ENCODE measurements around the gene GPR158.

GPR158 gene

GRCh38 chr10:25278180-25278579, 103.4 kb downstream of the GPR158 start:
- no peaks in the 10 kb centered on the region for H3K79me2 ChIP-seq (ENCODE audit: insufficient read depth, low read depth)
- no peaks in the 10 kb centered on the region for H3K36me3 ChIP-seq (ENCODE audit: insufficient read depth)
- no peak for TF ChIP-seq CTCF (conservative IDR thresholded peaks at IDR 0.05; ENCODE audit: low read depth, low read length)
- H3K4me3 ChIP-seq (IDR thresholded peaks at IDR 0.05; ENCODE audit: insufficient read depth, low read depth, low read length): no peak overlapping the region
- no peak overlapping the region for H3K27ac ChIP-seq
- H3K4me1 ChIP-seq (ENCODE audit: low read depth, poor library complexity, severe bottlenecking): no peaks in the 10 kb centered on the region
- H3K9ac ChIP-seq: no peak overlapping the region
- no peak overlapping the region for H3K4me2 ChIP-seq
- no peak overlapping the region for H2AFZ ChIP-seq (ENCODE audit: low read depth)
- no peaks in the 10 kb centered on the region for H4K20me1 ChIP-seq (ENCODE audit: insufficient read depth)
- no peaks in the 10 kb centered on the region for H3K27me3 ChIP-seq (ENCODE audit: insufficient read depth, low read depth)

GRCh38 chr10:25280076-25280475, 105.3 kb downstream of the GPR158 start:
- Histone ChIP-seq H2AFZ (ENCODE audit: low read depth) (no peak overlapping the region), H3K27ac (no peak overlapping the region), H3K9ac (no peak overlapping the region), H4K20me1 (ENCODE audit: insufficient read depth) (no peaks in the 10 kb centered on the region), H3K4me2 (no peak overlapping the region), H3K4me1 (ENCODE audit: low read depth, poor library complexity, severe bottlenecking) (no peaks in the 10 kb centered on the region), H3K36me3 (ENCODE audit: insufficient read depth) (no peaks in the 10 kb centered on the region), H3K79me2 (ENCODE audit: insufficient read depth, low read depth) (no peaks in the 10 kb centered on the region), H3K4me3 (IDR thresholded peaks at IDR 0.05; ENCODE audit: insufficient read depth, low read depth, low read length) (no peak overlapping the region), H3K27me3 (ENCODE audit: insufficient read depth, low read depth) (no peaks in the 10 kb centered on the region)
- no peak for TF ChIP-seq CTCF (conservative IDR thresholded peaks at IDR 0.05; ENCODE audit: low read depth, low read length)

GRCh38 chr10:25280573-25280972, 105.8 kb downstream of the GPR158 start:
- Histone ChIP-seq H3K9ac (no peak overlapping the region), H3K36me3 (ENCODE audit: insufficient read depth) (no peaks in the 10 kb centered on the region), H3K4me1 (ENCODE audit: low read depth, poor library complexity, severe bottlenecking) (no peaks in the 10 kb centered on the region), H3K4me3 (IDR thresholded peaks at IDR 0.05; ENCODE audit: insufficient read depth, low read depth, low read length) (no peak overlapping the region), H3K27me3 (ENCODE audit: insufficient read depth, low read depth) (no peaks in the 10 kb centered on the region), H2AFZ (ENCODE audit: low read depth) (no peak overlapping the region), H3K4me2 (no peak overlapping the region), H3K79me2 (ENCODE audit: insufficient read depth, low read depth) (no peaks in the 10 kb centered on the region), H4K20me1 (ENCODE audit: insufficient read depth) (no peaks in the 10 kb centered on the region), H3K27ac (no peak overlapping the region)
- TF ChIP-seq CTCF (conservative IDR thresholded peaks at IDR 0.05; ENCODE audit: low read depth, low read length): no peak

GRCh38 chr10:25285809-25286208, 111.0 kb downstream of the GPR158 start:
- no peak overlapping the region for H3K4me3 ChIP-seq (IDR thresholded peaks at IDR 0.05; ENCODE audit: insufficient read depth, low read depth, low read length)
- no peaks in the 10 kb centered on the region for H3K79me2 ChIP-seq (ENCODE audit: insufficient read depth, low read depth)
- H3K27me3 ChIP-seq (ENCODE audit: insufficient read depth, low read depth): no peaks in the 10 kb centered on the region
- H4K20me1 ChIP-seq (ENCODE audit: insufficient read depth): no peaks in the 10 kb centered on the region
- no peak for TF ChIP-seq CTCF (conservative IDR thresholded peaks at IDR 0.05; ENCODE audit: low read depth, low read length)
- H2AFZ ChIP-seq (ENCODE audit: low read depth): no peak overlapping the region
- H3K4me1 ChIP-seq (ENCODE audit: low read depth, poor library complexity, severe bottlenecking): no peaks in the 10 kb centered on the region
- no peaks in the 10 kb centered on the region for H3K36me3 ChIP-seq (ENCODE audit: insufficient read depth)
- H3K4me2 ChIP-seq: no peak overlapping the region
- H3K27ac ChIP-seq: no peak overlapping the region
- no peak overlapping the region for H3K9ac ChIP-seq

- no peaks in the 10 kb centered on the region for H4K20me1 ChIP-seq (ENCODE audit: insufficient read depth)
- no peaks in the 10 kb centered on the region for H3K36me3 ChIP-seq (ENCODE audit: insufficient read depth)
- TF ChIP-seq CTCF (conservative IDR thresholded peaks at IDR 0.05; ENCODE audit: low read depth, low read length): no peak
- H3K4me3 ChIP-seq (IDR thresholded peaks at IDR 0.05; ENCODE audit: insufficient read depth, low read depth, low read length): no peak overlapping the region
- H2AFZ ChIP-seq (ENCODE audit: low read depth): no peak overlapping the region
- no peaks in the 10 kb centered on the region for H3K79me2 ChIP-seq (ENCODE audit: insufficient read depth, low read depth)
- H3K4me2 ChIP-seq: no peak overlapping the region
- no peak overlapping the region for H3K9ac ChIP-seq
- no peak overlapping the region for H3K27ac ChIP-seq
- no peaks in the 10 kb centered on the region for H3K4me1 ChIP-seq (ENCODE audit: low read depth, poor library complexity, severe bottlenecking)
- no peaks in the 10 kb centered on the region for H3K27me3 ChIP-seq (ENCODE audit: insufficient read depth, low read depth)
Measured at GRCh38 chr10:25288181-25288580, 113.4 kb downstream of the GPR158 start.
